HepG2 (cell line): Measurements from ENCODE around the gene BUB1. TPM values are rescaled to one million over a fixed set of nuclear protein-coding genes. Genes with fewer than 3 reads are reported as not detected.

Experiments used
- CEBPZ ChIP-seq: IDR thresholded peaks from 2 replicates; pipeline ENCODE4 v1.6.1; 2012; ENCODE audit warnings: low read length, improper control_type of control experiment
- HMGXB4 ChIP-seq, 2 experiments: sonication (generic) in 1 of 2; formaldehyde crosslinking in 1 of 2; IDR thresholded peaks; 2 replicates each; pipeline versions ENCODE4 v1.4.0 to v1.6.1; 2018 to 2020; ENCODE audit warnings: missing genetic modification reagents in 2 of 2, borderline replicate concordance in 1 of 2, low read depth in 1 of 2, mild to moderate bottlenecking in 1 of 2, missing biosample characterization in 1 of 2
- NCOR1 ChIP-seq: fragments of 200-600 bp; sonication (generic); IDR thresholded peaks from 2 replicates; pipeline ENCODE4 v1.7.0; 2017; ENCODE audit warnings: antibody characterized with exemption, low read length, borderline replicate concordance
- NR3C1 ChIP-seq: sonication (generic); formaldehyde crosslinking; IDR thresholded peaks from 2 replicates; pipeline ENCODE4 v1.4.0; 2020; ENCODE audit warnings: missing genetic modification reagents
- RCOR2 ChIP-seq: IDR thresholded peaks from 2 replicates; pipeline ENCODE4 v1.6.1; 2016; ENCODE audit warnings: missing biosample characterization, missing genetic modification reagents
- SNAI1 ChIP-seq: sonication (generic); formaldehyde crosslinking; IDR thresholded peaks from 2 replicates; pipeline ENCODE4 v1.5.0; 2020; ENCODE audit warnings: mild to moderate bottlenecking, missing genetic modification reagents, borderline replicate concordance
- ZBTB39 ChIP-seq: sonication (generic); formaldehyde crosslinking; IDR thresholded peaks from 2 replicates; pipeline ENCODE4 v1.5.0; 2020; ENCODE audit warnings: missing genetic modification reagents
- ZGPAT ChIP-seq: IDR thresholded peaks from 2 replicates; pipeline ENCODE4 v1.6.1; 2016; ENCODE audit warnings: mild to moderate bottlenecking
- ZNF430 ChIP-seq: sonication (generic); formaldehyde crosslinking; IDR thresholded peaks from 2 replicates; pipeline ENCODE4 v1.9.0; 2021; ENCODE audit warnings: mild to moderate bottlenecking, missing genetic modification reagents
- ZNF550 ChIP-seq: sonication (generic); formaldehyde crosslinking; IDR thresholded peaks from 2 replicates; pipeline ENCODE4 v1.4.0; 2020; ENCODE audit warnings: mild to moderate bottlenecking, missing genetic modification reagents, borderline replicate concordance
- ZNF660 ChIP-seq: sonication (generic); formaldehyde crosslinking; IDR thresholded peaks from 2 replicates; pipeline ENCODE4 v1.5.1; 2020; ENCODE audit warnings: mild to moderate bottlenecking, low read depth, missing genetic modification reagents, borderline replicate concordance
- ZNF691 ChIP-seq: sonication (generic); formaldehyde crosslinking; IDR thresholded peaks from 2 replicates; pipeline ENCODE4 v1.4.0; 2020; ENCODE audit warnings: missing genetic modification reagents, low read depth, mild to moderate bottlenecking, borderline replicate concordance
- ZNF784 ChIP-seq: sonication (generic); formaldehyde crosslinking; IDR thresholded peaks from 2 replicates; pipeline ENCODE4 v1.5.1; 2020; ENCODE audit warnings: missing genetic modification reagents, mild to moderate bottlenecking, borderline replicate concordance
- polyA plus RNA-seq, 8 experiments: library from polyadenylated mRNA; depleted of rRNA in 3 of 8; stranded (reverse) in 7 of 8; unstranded in 1 of 8; fragments of >200 nt; fragmentation: Illumina TruSeq in 4 of 8; extraction: Trizol in 4 of 8; gene quantifications; 2 replicates each; pipeline versions ENCODE4 v1.2.1 to v1.2.3, GENCODE V29; 2011 to 2016; ENCODE audit warnings: low read depth in 4 of 8, missing spikeins in 1 of 8, mixed read lengths in 1 of 8; ENCODE audit not compliant: insufficient read depth in 1 of 8
- total RNA-seq, 5 experiments: library from RNA; depleted of rRNA; stranded (reverse); fragments of >200 nt; fragmentation: Illumina TruSeq; extraction: Trizol; gene quantifications; 2 replicates each; pipeline ENCODE4 v1.2.3, GENCODE V29; 2016; ENCODE audit warnings: low read depth in 1 of 5

BUB1 gene
- total and polyA plus RNA-seq, 2 of the 13 experiments (the other 11 are each of a cell fraction or from before 2014, with no cell fraction given): 27.8 to 52.6 TPM

- TF ChIP-seq CEBPZ (no peak), ZNF784 (CRISPR knock-in tag) (no peak), ZGPAT (peak; percentile 83; the same call in 1 of the 2 replicates), NCOR1 (no peak), NR3C1 (CRISPR knock-in tag) (no peak), RCOR2 (no peak), ZNF660 (CRISPR knock-in tag) (no peak), ZNF430 (CRISPR knock-in tag) (peak; percentile 60; the same call in 1 of the 2 replicates), ZNF691 (no peak; the same call in 1 of the 2 replicates), ZNF550 (no peak), SNAI1 (CRISPR knock-in tag) (peak; percentile 74; the same call in 1 of the 2 replicates), HMGXB4 (CRISPR knock-in tag; IDR thresholded peaks at IDR 0.05; ENCODE audit: borderline replicate concordance in 1 of 2, low read depth in 1 of 2) (peak in 1 of 2 experiments; percentile 66; a peak in 2 of 4 replicates), ZBTB39 (no peak; the same call in 1 of the 2 replicates)
Observed at GRCh38 chr2:110677530-110678456, at the start of gene BUB1 (continued).
